Endothelial cell (in vitro differentiated cells): ENCODE measurements around the gene CD58. TPM values are rescaled to one million over a fixed set of nuclear protein-coding genes. Genes with fewer than 3 reads are reported as not detected.
"Not testable (repeated sequence)": the region's sequence is repeated elsewhere in the genome, so short reads cannot be mapped to it uniquely, and the experiment has no call there.

Source experiments
- DNase-seq: peaks from one replicate; pipeline ENCODE4 v3.0.0; 2021; ENCODE audit warnings: low spot score
- H3K27ac Mint-ChIP-seq: one replicate; pipeline ENCODE4 v1.8.0; 2021; ENCODE audit warnings: mixed read lengths, inconsistent platforms; ENCODE audit not compliant: unreplicated experiment
- H3K27me3 Mint-ChIP-seq: one replicate; pipeline ENCODE4 v1.8.0; 2021; ENCODE audit warnings: mild to moderate bottlenecking, moderate library complexity, mixed read lengths, inconsistent platforms; ENCODE audit not compliant: unreplicated experiment
- H3K36me3 Mint-ChIP-seq: one replicate; pipeline ENCODE4 v1.8.0; 2021; ENCODE audit warnings: mild to moderate bottlenecking, low read depth, mixed read lengths, inconsistent platforms; ENCODE audit not compliant: unreplicated experiment
- H3K4me1 Mint-ChIP-seq: one replicate; pipeline ENCODE4 v1.8.0; 2021; ENCODE audit warnings: mild to moderate bottlenecking, mixed read lengths, inconsistent platforms; ENCODE audit not compliant: unreplicated experiment
- H3K4me3 Mint-ChIP-seq: one replicate; pipeline ENCODE4 v1.8.0; 2021; ENCODE audit warnings: mild to moderate bottlenecking, mixed read lengths, inconsistent platforms; ENCODE audit not compliant: unreplicated experiment
- H3K9me3 Mint-ChIP-seq: one replicate; pipeline ENCODE4 v1.8.0; 2021; ENCODE audit warnings: mixed read lengths, inconsistent platforms; ENCODE audit not compliant: unreplicated experiment
- total RNA-seq: library from RNA; stranded (reverse); fragmentation: NEBNext Ultra II Directional; extraction: Animal tissue kit (Norgen Biotek cat#: 25700); gene quantifications from one replicate; pipeline ENCODE4 v1.2.1, GENCODE V29; 2021; ENCODE audit not compliant: unreplicated experiment
- TF ChIP-seq, protein P1 (sequence below): fragments of 200-600 bp; sonication (generic); IDR thresholded peaks from one replicate; pipeline ENCODE4 v1.5.0; 2021; ENCODE audit warnings: antibody characterized with exemption; ENCODE audit not compliant: unreplicated experiment

The CD58 gene
- total RNA-seq, 1 donor from 2014 or later: 9.0 TPM

DNA sequence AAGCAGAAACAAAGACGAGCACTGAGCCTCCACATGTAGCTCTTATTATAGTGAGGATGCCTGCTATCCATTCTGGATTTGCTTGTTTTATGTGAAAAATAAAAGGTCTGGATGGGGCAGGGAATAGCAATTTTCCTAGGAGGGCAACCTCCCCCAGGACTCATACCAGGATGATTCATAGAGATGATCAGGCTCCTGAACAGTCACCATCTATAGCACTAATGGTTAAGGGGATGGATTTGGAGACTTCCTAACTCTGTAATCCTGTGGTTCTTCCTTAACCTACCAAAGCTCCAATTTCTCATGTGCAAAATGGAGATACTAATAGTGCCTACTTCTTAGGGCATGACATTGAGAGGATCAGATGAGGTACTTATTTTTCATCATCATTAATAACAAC is 34.5 kb upstream of the CD58 start:
- Mint-ChIP-seq H3K36me3 (peaks cover 11% of the 10 kb centered on the region), H3K27me3 (peaks cover 2% of the 10 kb centered on the region), H3K4me3 (no peak overlapping the region), H3K9me3 (no peaks in the 10 kb centered on the region), H3K4me1 (peaks cover 23% of the 10 kb centered on the region), H3K27ac (no peak overlapping the region)
- DNase-seq: no peak
- TF ChIP-seq, protein P1, sequence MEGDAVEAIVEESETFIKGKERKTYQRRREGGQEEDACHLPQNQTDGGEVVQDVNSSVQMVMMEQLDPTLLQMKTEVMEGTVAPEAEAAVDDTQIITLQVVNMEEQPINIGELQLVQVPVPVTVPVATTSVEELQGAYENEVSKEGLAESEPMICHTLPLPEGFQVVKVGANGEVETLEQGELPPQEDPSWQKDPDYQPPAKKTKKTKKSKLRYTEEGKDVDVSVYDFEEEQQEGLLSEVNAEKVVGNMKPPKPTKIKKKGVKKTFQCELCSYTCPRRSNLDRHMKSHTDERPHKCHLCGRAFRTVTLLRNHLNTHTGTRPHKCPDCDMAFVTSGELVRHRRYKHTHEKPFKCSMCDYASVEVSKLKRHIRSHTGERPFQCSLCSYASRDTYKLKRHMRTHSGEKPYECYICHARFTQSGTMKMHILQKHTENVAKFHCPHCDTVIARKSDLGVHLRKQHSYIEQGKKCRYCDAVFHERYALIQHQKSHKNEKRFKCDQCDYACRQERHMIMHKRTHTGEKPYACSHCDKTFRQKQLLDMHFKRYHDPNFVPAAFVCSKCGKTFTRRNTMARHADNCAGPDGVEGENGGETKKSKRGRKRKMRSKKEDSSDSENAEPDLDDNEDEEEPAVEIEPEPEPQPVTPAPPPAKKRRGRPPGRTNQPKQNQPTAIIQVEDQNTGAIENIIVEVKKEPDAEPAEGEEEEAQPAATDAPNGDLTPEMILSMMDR: no peak

DNA sequence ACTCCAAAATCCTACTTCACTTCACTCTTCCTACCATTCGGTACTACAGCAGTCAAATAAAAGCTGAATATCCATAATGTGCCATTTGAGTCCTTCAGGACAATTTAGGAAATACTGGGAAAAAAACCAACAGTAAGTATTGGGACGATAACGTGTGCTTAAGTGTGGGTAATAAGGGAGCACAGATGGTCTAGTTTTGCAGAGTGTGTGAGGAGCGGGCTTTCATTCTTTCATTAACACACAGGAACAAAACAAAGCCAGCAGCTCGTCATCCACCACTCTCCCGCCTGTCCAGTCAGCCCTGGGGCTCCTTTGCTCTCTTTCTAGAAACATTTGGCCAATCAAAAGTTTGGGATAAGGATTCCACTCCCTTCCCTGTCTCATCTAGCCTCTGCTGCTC is 33.6 kb upstream of the CD58 start:
- H3K27ac Mint-ChIP-seq, H3K4me3 Mint-ChIP-seq, DNase-seq, H3K9me3 Mint-ChIP-seq, H3K36me3 Mint-ChIP-seq, H3K27me3 Mint-ChIP-seq: not testable (repeated sequence)
- H3K4me1 Mint-ChIP-seq: peaks cover 21% of the 10 kb centered on the region

DNA sequence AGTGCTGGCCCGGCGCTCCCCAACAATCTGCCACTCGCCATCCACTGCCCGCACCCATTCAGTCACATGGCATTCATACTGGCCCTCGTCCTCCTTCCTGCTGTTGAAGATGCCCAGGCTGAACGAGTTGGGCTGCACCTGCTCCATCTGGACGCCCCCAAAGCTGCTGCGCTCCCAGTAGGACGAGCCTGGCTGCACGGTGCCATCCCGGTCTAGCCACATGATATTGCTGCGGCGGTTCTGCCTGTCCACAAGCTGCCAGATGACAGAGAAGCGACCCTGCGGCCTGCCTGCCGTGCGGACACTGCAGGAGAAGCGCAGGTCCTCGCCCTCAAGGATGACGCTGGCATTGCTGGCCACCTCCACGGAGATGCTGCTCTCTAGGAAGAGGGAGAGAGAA is 32.8 kb upstream of the CD58 start:
- not testable (repeated sequence) for H3K27ac Mint-ChIP-seq, H3K27me3 Mint-ChIP-seq, H3K36me3 Mint-ChIP-seq, DNase-seq, H3K9me3 Mint-ChIP-seq, H3K4me3 Mint-ChIP-seq
- peaks cover 24% of the 10 kb centered on the region for H3K4me1 Mint-ChIP-seq

DNA sequence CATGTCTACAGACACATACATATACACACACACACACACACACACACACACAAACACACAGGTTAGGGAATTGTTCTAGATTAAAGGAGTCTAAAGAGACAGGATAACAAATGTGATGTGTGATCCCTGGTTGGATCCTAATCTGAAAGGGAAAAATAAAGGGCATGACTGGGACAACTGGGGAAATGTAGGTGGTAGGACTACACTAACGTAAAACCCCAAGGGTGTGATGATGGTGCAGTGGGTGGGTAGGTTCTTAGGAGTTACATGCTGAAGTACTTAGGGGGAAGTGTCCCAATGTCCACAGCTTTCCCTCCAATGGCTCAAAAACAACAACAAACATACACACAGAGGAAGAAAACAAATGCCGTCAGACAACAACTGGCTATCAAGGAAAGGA is 28.5 kb upstream of the CD58 start:
- not testable (repeated sequence) for H3K4me3 Mint-ChIP-seq, H3K27me3 Mint-ChIP-seq, H3K36me3 Mint-ChIP-seq, H3K27ac Mint-ChIP-seq, H3K9me3 Mint-ChIP-seq, DNase-seq
- H3K4me1 Mint-ChIP-seq: peaks cover 32% of the 10 kb centered on the region

DNA sequence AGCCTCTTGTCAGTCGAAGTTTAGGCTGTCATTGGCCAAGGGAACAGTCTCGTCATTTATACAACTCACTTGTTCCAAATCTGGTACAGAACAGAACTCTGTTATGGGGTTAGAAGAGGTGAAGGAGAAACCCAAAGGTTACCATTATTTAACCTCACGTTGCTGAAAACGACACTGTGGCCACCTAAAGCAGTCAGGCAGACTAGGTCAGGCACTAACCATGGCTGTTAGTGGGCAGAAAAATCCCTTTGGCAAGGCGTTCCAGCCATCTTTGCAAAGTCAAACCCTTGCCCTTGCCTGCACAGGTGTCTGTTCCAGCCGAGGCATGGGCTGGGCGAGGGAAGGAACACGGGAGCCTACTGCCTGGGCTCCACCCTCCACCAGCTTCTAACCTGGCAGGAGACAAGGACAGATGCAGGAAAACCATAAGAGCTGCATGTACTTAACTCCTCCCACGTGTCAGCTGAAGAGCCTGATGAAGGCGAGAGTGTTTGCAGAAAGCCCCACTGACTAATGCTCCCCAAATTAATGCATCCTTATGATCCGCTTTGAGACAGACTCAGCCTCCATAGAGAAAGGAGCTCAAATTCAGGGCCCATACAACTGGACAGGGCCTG is 27.7 kb upstream of the CD58 start:
- H3K36me3 Mint-ChIP-seq, H3K9me3 Mint-ChIP-seq, DNase-seq, H3K27me3 Mint-ChIP-seq, H3K4me3 Mint-ChIP-seq, H3K27ac Mint-ChIP-seq: not testable (repeated sequence)
- H3K4me1 Mint-ChIP-seq: peaks cover 32% of the 10 kb centered on the region

DNA sequence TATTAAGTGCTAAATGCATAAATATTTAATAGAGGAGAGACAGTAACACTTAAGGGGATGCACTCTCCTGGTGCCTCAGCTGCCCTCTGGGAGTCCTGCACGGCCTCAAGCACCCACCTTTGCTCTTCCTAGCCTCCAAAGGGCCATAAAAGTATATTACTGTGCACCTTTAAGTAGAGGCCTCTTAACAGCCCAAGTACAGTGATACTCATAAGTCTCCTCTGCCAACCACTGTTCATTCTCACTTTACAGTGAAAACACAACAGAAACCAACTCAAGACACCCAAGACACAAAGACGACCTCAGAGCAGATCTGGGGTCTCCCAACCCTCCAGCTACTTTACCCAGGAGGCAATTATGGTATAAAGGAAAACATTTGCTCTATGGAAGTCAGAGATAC is 26.6 kb upstream of the CD58 start:
- not testable (repeated sequence) for H3K4me3 Mint-ChIP-seq, H3K9me3 Mint-ChIP-seq, H3K27ac Mint-ChIP-seq, H3K36me3 Mint-ChIP-seq, DNase-seq, H3K27me3 Mint-ChIP-seq
- H3K4me1 Mint-ChIP-seq: peaks cover 30% of the 10 kb centered on the region

DNA sequence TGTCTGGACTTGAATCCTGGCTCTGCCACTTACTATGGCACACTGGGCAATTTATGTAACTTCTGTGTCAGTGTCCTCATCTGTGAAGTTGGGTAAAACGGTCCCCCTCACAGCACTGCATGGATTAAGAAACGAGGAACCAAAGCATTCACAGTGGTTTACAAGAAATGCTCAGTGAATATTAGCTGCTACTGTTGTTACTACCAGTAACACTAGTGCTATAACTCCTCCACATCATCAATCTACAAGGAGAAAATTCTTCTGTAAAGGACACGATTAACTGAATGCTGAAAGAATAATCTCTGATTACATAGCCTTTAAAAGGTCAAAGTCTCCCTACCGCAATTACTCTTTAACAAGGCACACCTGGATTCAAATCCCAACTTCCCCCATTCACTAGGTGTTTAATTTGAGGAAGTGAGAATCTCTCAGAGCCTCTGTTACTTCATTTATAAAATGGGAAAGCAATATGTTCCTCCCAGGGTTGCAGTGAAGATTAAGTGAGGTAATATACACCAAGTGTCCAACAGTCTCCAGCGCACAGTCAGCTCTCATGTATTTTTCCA is 26.0 kb upstream of the CD58 start:
- not testable (repeated sequence) for H3K36me3 Mint-ChIP-seq, H3K4me3 Mint-ChIP-seq, H3K27me3 Mint-ChIP-seq, H3K27ac Mint-ChIP-seq, DNase-seq, H3K9me3 Mint-ChIP-seq
- H3K4me1 Mint-ChIP-seq: peaks cover 30% of the 10 kb centered on the region

DNA sequence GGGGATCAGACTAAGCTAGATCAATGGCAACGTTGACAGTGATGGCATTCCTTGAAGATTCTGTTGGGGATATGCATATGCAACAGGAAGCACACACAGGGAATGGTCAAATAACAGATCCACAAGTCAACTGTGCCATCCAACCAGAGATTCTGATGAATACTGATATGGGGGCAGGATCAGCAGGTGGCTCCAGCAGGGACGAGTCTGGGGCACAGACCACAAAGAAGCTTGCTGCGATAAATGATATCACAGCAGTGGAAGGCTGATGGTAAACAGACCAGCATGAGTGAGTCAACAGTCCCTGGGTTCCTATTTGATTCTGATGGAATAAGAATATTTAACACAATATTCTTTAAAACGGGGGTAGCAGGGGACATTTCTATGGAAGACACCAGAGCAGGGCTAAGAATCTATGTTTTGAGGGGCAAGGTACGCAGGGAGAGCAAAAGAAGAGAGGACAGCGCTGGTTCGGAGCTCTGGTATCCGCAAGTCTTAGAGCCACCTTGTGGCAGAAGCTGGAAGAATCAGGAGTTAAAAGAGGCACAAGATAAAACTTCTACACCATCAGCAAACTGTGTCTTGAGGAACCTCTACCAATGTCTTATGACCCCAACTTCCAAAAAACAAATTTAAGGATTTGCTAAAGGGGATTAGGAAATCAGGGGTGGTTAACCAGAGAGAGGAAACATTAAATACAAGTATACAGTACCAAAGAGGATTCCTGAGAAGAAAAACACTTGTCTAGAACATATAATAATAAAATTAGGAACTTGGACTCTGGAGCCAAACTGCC is 25.3 kb upstream of the CD58 start:
- H3K4me1 Mint-ChIP-seq: peaks cover 30% of the 10 kb centered on the region
- H3K36me3 Mint-ChIP-seq, H3K27me3 Mint-ChIP-seq, H3K4me3 Mint-ChIP-seq, H3K9me3 Mint-ChIP-seq, H3K27ac Mint-ChIP-seq: not testable (repeated sequence)
- TF ChIP-seq, protein P1: peak; percentile 43
- peak; percentile 50 for DNase-seq

DNA sequence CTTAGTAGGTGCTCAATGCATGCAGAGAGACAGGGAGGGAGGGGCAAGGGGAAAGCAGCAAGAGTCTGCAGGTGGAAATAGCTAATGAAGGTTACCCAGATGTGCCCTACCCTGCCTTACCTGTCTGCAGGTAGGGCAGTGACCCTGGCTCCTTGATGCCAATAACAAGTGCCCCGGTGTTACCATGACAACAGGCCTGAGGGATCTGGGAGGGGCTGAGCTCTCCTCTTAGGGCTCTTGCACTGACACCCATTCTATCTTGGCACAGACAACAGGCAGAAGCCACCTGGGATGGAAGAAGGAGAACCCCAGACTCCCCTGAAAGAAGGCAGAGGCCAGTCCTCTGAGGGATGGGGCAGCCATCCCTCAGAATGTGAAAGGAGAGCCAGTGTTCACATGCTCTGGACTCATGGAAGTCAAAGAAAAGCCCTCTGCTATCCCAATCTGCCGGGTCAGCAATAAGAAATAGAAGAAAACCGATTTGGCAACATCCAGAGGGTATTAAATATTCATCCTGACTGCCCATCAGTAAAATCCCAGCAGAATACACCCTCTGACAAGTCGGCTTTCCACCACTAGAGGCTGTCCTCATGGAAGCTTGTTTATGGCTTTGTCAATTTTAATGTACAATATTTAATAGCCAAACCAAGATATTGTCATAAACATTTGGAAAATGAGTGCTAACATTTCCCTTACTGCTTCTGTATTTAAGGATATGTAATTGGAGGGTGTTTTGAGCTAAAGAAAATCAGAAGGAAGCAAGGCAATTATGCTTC is 24.4 kb upstream of the CD58 start:
- not testable (repeated sequence) for H3K27ac Mint-ChIP-seq, DNase-seq, H3K4me3 Mint-ChIP-seq, H3K27me3 Mint-ChIP-seq, H3K36me3 Mint-ChIP-seq, H3K9me3 Mint-ChIP-seq
- H3K4me1 Mint-ChIP-seq: peaks cover 25% of the 10 kb centered on the region

DNA sequence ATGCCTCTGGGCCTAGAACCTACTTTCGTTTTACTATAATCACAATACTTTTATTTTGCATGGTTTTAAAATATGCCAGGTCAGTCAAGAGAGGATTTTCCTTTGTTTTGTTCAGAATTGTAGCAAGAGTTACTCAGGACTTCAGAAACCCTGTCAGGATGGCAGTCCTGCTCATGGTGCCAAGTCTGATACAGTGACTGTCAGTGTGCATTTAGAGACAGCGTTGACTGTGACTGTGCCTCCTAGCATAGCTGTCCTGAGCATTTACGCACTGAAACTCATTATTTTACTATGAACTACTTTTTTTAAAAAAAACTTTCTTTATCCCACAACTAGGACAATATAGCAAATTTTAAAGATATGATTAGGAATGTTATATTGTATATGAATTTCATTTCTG is 23.2 kb upstream of the CD58 start:
- H3K4me1 Mint-ChIP-seq: peaks cover 14% of the 10 kb centered on the region
- not testable (repeated sequence) for H3K36me3 Mint-ChIP-seq, H3K9me3 Mint-ChIP-seq, H3K4me3 Mint-ChIP-seq, H3K27ac Mint-ChIP-seq, DNase-seq, H3K27me3 Mint-ChIP-seq
